K562 (cell line): Measurements from ENCODE around the gene UBFD1. TPM values are rescaled to one million over a fixed set of nuclear protein-coding genes. Genes with fewer than 3 reads are reported as not detected.

Experiments
- ATAC-seq: fragments of 200-7000 bp; cut with Tn5 transposase; 3 replicates; pipeline ENCODE4 v1.9.1; 2020; ENCODE audit warnings: moderate library complexity
- BruUV-seq: library from RNA; stranded (reverse); fragments of 400-500 nt; replicated peaks from 2 replicates; lab custom pipeline; 2021; lab: Mats Ljungman, UMichigan
- CTCF ChIA-PET: fragments of 300-600 bp; formaldehyde crosslinking; extraction: SDS; loops from one replicate; lab custom pipeline; 2021; ENCODE audit warnings: low intra/inter-chr PET ratio; lab: Yijun Ruan, JAX
- POLR2A ChIA-PET: fragments of 300-600, 350-650 bp; sonication (Branson Sonifier 250); formaldehyde crosslinking; extraction: SDS; loops from one replicate; lab custom pipeline; 2021; ENCODE audit warnings: antibody characterized with exemption, inconsistent platforms; lab: Yijun Ruan, JAX
- DNase-seq, 4 experiments: peaks; one replicate each; pipeline versions ENCODE4 v3.0.0 to v3.0.0-alpha.2; 2011 to 2018; ENCODE audit warnings: low spot score in 3 of 4, mixed read lengths in 3 of 4; ENCODE audit errors: extremely low read depth in 1 of 4
- FAIRE-seq: peaks from 2 replicates; lab custom pipeline; 2011; peaks lifted over from hg19 to GRCh38; lab: Jason Lieb, UNC
- H2AFZ ChIP-seq: 2 replicates; pipeline ENCODE4 v1.6.0; 2011; ENCODE audit warnings: low read depth, low read length, control low read depth, inconsistent platforms
- H3K27ac ChIP-seq: fragments of 200-600 bp; 3 replicates; pipeline ENCODE4 v1.8.0; 2011; ENCODE audit warnings: low read depth, mild to moderate bottlenecking, control low read depth, inconsistent platforms, low read length, moderate library complexity, mixed read lengths; ENCODE audit errors: extremely low read depth
- H3K27me3 ChIP-seq, 2 experiments: fragments of 300-600 bp in 1 of 2; 2 replicates in 1 of 2; 3 replicates in 1 of 2; pipeline versions ENCODE4 v1.6.0 to v1.8.0; 2011; ENCODE audit warnings: inconsistent platforms in 2 of 2, low read length in 2 of 2, mild to moderate bottlenecking in 1 of 2, mixed read lengths in 1 of 2, moderate library complexity in 1 of 2; ENCODE audit not compliant: control insufficient read depth in 2 of 2, insufficient read depth in 2 of 2
- H3K36me3 ChIP-seq: fragments of 300-600 bp; 3 replicates; pipeline ENCODE4 v1.8.0; 2011; ENCODE audit warnings: mild to moderate bottlenecking, low read length, inconsistent platforms; ENCODE audit not compliant: control insufficient read depth, insufficient read depth
- H3K4me1 ChIP-seq, 2 experiments: fragments of 200-600 bp in 1 of 2; replicated peaks in 1 of 2; 2 replicates in 1 of 2; 3 replicates in 1 of 2; pipeline versions ENCODE4 v1.5.1 to v1.8.0; 2011; ENCODE audit warnings: inconsistent platforms in 2 of 2, low read length in 2 of 2, mild to moderate bottlenecking in 1 of 2, mixed read lengths in 1 of 2, moderate library complexity in 1 of 2; ENCODE audit not compliant: control insufficient read depth in 2 of 2, insufficient read depth in 2 of 2
- H3K4me2 ChIP-seq: 2 replicates; pipeline ENCODE4 v1.6.1; 2011; ENCODE audit warnings: low read length, control low read depth, inconsistent platforms, mixed read lengths; ENCODE audit not compliant: insufficient read depth
- H3K4me3 ChIP-seq: fragments of 200-600 bp; sonication (generic), shearing (Covaris generic); 2 replicates; pipeline ENCODE4 v1.5.1; 2016; ENCODE audit warnings: control low read depth, inconsistent platforms
- H3K79me2 ChIP-seq: fragments of 200-600 bp; 3 replicates; pipeline ENCODE4 v1.8.0; 2011; ENCODE audit warnings: low read length, inconsistent platforms; ENCODE audit not compliant: control insufficient read depth, insufficient read depth
- H3K9ac ChIP-seq, 2 experiments: 2 replicates each; pipeline versions ENCODE4 v1.6.0 to v1.6.1; 2011; ENCODE audit warnings: low read depth in 2 of 2, low read length in 2 of 2, control low read depth in 1 of 2, inconsistent platforms in 1 of 2, mild to moderate bottlenecking in 1 of 2, mixed read lengths in 1 of 2; ENCODE audit not compliant: insufficient read depth in 1 of 2
- H3K9me1 ChIP-seq: one replicate; pipeline ENCODE4 v1.6.0; 2011; ENCODE audit warnings: inconsistent platforms, mild to moderate bottlenecking, low read length, moderate library complexity; ENCODE audit not compliant: control insufficient read depth, insufficient read depth
- H3K9me3 ChIP-seq: replicated peaks from 2 replicates; pipeline ENCODE4 v1.5.1; 2011; ENCODE audit warnings: low read depth, low read length, inconsistent platforms; ENCODE audit not compliant: control insufficient read depth, insufficient read depth
- H4K20me1 ChIP-seq: replicated peaks from 2 replicates; pipeline ENCODE4 v1.6.1; 2011; ENCODE audit warnings: low read length, inconsistent platforms, mixed read lengths; ENCODE audit not compliant: control insufficient read depth, insufficient read depth
- ARID1B ChIP-seq: fragments of 450-650 bp; IDR thresholded peaks from 2 replicates; pipeline ENCODE4 v1.6.1; 2016; ENCODE audit warnings: antibody characterized with exemption, mild to moderate bottlenecking, inconsistent platforms
- CBFA2T3 ChIP-seq: fragments of 450-650 bp; IDR thresholded peaks from 2 replicates; pipeline ENCODE4 v1.6.1; 2017
- CGGBP1 ChIP-seq: fragments of 250-450 bp; sonication (Bioruptor Pico); IDR thresholded peaks from 2 replicates; pipeline ENCODE4 v1.9.0; 2021; ENCODE audit warnings: mild to moderate bottlenecking
- CHCHD3 ChIP-seq: fragments of 250-450 bp; sonication (Bioruptor Pico); IDR thresholded peaks from 2 replicates; pipeline ENCODE4 v2.1.2; 2022; ENCODE audit warnings: mild to moderate bottlenecking
- CTBP1 ChIP-seq: fragments of 450-650 bp; IDR thresholded peaks from 2 replicates; pipeline ENCODE4 v1.6.1; 2016; ENCODE audit warnings: borderline replicate concordance
- ESRRA ChIP-seq: fragments of 450-650 bp; IDR thresholded peaks from 2 replicates; pipeline ENCODE4 v1.6.1; 2014; ENCODE audit warnings: low read depth, mild to moderate bottlenecking, moderate library complexity, borderline replicate concordance
- HINFP ChIP-seq: fragments of 450-650 bp; conservative IDR thresholded peaks from 2 replicates; pipeline ENCODE4 v1.6.1; 2016; ENCODE audit warnings: missing genetic modification characterization, low read depth, mild to moderate bottlenecking, control low read depth, missing compliant biosample characterization
- MBD1 ChIP-seq: fragments of 250-450 bp; sonication (Bioruptor Pico); IDR thresholded peaks from 2 replicates; pipeline ENCODE4 v1.8.0; 2022; ENCODE audit warnings: inconsistent platforms
- NBN ChIP-seq: fragments of 450-650 bp; IDR thresholded peaks from 2 replicates; pipeline ENCODE4 v1.6.1; 2016; ENCODE audit warnings: low read depth, mild to moderate bottlenecking
- SPI1 ChIP-seq: IDR thresholded peaks from 2 replicates; pipeline ENCODE4 v1.6.1; 2011; ENCODE audit warnings: low read depth, low read length, control low read depth, borderline replicate concordance
- TAF7 ChIP-seq: fragments of 450-650 bp; IDR thresholded peaks from 2 replicates; pipeline ENCODE4 v1.6.1; 2016; ENCODE audit warnings: missing genetic modification characterization, missing compliant biosample characterization
- ZNF133 ChIP-seq: fragments of 250-450 bp; sonication (Bioruptor Pico); IDR thresholded peaks from 2 replicates; pipeline ENCODE4 v1.4.0; 2020; ENCODE audit warnings: mild to moderate bottlenecking
- ZNF592 ChIP-seq: fragments of 450-650 bp; IDR thresholded peaks from 2 replicates; pipeline ENCODE4 v1.6.1; 2017; ENCODE audit warnings: antibody characterized with exemption, mild to moderate bottlenecking
- ZSCAN32 ChIP-seq: fragments of 450-650 bp; formaldehyde crosslinking; IDR thresholded peaks from 2 replicates; pipeline ENCODE4 v1.4.0; 2020; ENCODE audit warnings: mild to moderate bottlenecking, moderate library complexity
- WGBS: fragments of 100-300 bp; shearing (Covaris generic); methylation state at CpG from one replicate; pipeline ENCODE4 v1.1.6; 2016; ENCODE audit warnings: low coverage, mixed read lengths; ENCODE audit not compliant: insufficient coverage; ENCODE audit errors: missing lambda C conversion rate; 5-methylcytosine and 5-hydroxymethylcytosine counted together
- in situ Hi-C: fragments of 300-500 bp; cut with MboI; formaldehyde crosslinking; loops from 4 replicates; pipeline ENCODE4 v1.15.0; 2018; ENCODE audit warnings: inconsistent platforms, mixed read lengths
- intact Hi-C: fragments of 100-400 bp; cut with micrococcal nuclease; formaldehyde crosslinking; loops from 2 replicates; pipeline ENCODE4 v1.14.2; 2022
- polyA plus RNA-seq, 8 experiments: library from polyadenylated mRNA; depleted of rRNA in 4 of 8; stranded (reverse) in 5 of 8; unstranded in 3 of 8; fragments of >200 nt; fragmentation: Nextera tagmentation in 2 of 8; fragmentation: Illumina TruSeq in 1 of 8; extraction: Ambion mirVana in 2 of 8; extraction: Trizol in 1 of 8; gene quantifications; 2 replicates each; pipeline versions ENCODE4 v1.2.1 to v1.2.3, GENCODE V29; 2011 to 2014; ENCODE audit warnings: inconsistent platforms in 1 of 8, missing spikeins in 1 of 8
- total RNA-seq, 7 experiments: library from RNA; depleted of rRNA in 6 of 7; stranded (reverse); fragments of >200 nt in 6 of 7; fragmentation: Illumina TruSeq in 2 of 7; extraction: Trizol in 2 of 7; gene quantifications; 2 replicates each; pipeline versions ENCODE4 v1.2.1 to v1.2.3, GENCODE V29; 2011 to 2021; ENCODE audit warnings: low replicate concordance in 1 of 7

Gene UBFD1
- total and polyA plus RNA-seq, 9 of the 15 experiments (the other 6 are each of a cell fraction or from before 2014, with no cell fraction given), result 10.7 to 66.2 (median 34.0) TPM

DNA sequence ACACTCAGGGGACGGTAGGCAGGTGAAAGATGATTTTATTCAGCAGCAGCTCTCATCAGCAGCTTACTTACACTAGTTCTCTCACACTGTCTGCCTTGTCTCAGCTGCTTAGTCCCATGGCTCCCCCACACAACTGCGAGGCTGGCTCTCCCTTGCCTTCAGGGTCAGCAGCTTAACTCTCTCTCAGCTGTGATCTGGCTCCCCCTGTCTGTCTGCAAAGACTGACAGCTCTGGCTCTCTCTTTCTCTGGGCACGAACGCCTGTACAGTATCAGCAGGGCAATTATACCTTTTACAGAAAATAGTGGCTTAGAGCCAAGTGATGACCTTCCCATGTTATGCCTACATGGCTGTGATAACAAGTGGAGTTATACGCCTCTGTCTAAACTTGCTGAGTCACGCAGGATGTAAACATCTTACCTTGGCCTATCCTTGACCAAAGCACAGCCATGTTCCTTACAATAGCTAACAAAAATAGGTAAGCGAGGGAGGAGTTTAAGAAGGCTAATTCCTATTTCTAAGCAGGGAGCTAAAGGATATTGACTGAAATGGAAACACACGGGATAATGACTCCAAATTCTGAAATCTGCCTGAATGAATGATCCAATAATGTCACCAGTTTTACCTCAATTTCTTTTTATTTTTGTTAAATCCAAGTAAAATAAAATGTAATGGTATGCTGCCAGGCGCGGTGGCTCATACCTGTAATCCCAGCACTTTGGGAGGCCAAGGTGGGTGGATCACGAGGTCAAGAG lies 39.7 kb downstream of the UBFD1 start:
- H3K9me1 ChIP-seq, result no peaks in the 10 kb centered on the region
- H3K27ac ChIP-seq, result peak overlapping the region; percentile 86
- no peak overlapping the region for H3K4me3 ChIP-seq
- CTCF ChIA-PET, result interaction anchor here (0.5 to 1.3 kb wide), 3 partner anchors 40 to 444 kb away, joined by 3 to 4 read pairs (median 3); partner anchors contain the start of genes EARS2 and UBFD1
- H3K79me2 ChIP-seq, result peaks cover 38% of the 10 kb centered on the region
- H3K4me2 ChIP-seq, result peak overlapping the region; percentile 99
- DNase-seq, result peak; percentile 54 to 90 (median 66)
- intact Hi-C loops, result loop anchor here (1.0 kb wide), 1 partner anchor 40 kb away; the partner anchor contains the start of genes EARS2 and UBFD1
- peak; percentile 89 for ATAC-seq
- WGBS, result 38% methylated on average over 11 of the region's 11 CpGs
- POLR2A ChIA-PET, result interaction anchor here (0.6 to 1.5 kb wide), 10 partner anchors 8 to 481 kb away, joined by 3 to 9 read pairs (median 3); partner anchors contain the start of genes EARS2 and UBFD1
- in situ Hi-C loops, result no loop called here
- H3K27me3 ChIP-seq, result no peaks in the 10 kb centered on the region
- peak overlapping the region; percentile 56 to 95; a peak in 3 of 4 replicates for H3K9ac ChIP-seq
- peaks cover 12 to 18% of the 10 kb centered on the region in 2 experiments; a peak in 4 of 5 replicates for H3K4me1 ChIP-seq
- no peaks in the 10 kb centered on the region; the same call in 1 of the 2 replicates for H4K20me1 ChIP-seq
- peak overlapping the region; percentile 96 for H2AFZ ChIP-seq
- BruUV-seq, result no TSS peak
- peak; percentile 98 for FAIRE-seq
- no peaks in the 10 kb centered on the region for H3K9me3 ChIP-seq
- peaks cover 33% of the 10 kb centered on the region for H3K36me3 ChIP-seq
- peak; percentile 97 for TF ChIP-seq TAF7 (tag)
- TF ChIP-seq ZNF133, result peak; percentile 92; the same call in 1 of the 2 replicates
- TF ChIP-seq CGGBP1 (CRISPR knock-in tag), result peak; percentile 72; the same call in 1 of the 2 replicates
- TF ChIP-seq HINFP (tag), result peak; percentile 98
- peak; percentile 92 for TF ChIP-seq CHCHD3 (CRISPR knock-in tag)
- peak; percentile 65 for TF ChIP-seq CBFA2T3
- peak; percentile 94 for TF ChIP-seq ZSCAN32 (CRISPR knock-in tag)
- peak; percentile 81 for TF ChIP-seq ARID1B
- peak; percentile 89 for TF ChIP-seq NBN
- peak; percentile 67 for TF ChIP-seq ESRRA
- peak; percentile 92 for TF ChIP-seq MBD1 (CRISPR knock-in tag)
- no peak for TF ChIP-seq SPI1
- TF ChIP-seq CTBP1, result peak; percentile 93
- TF ChIP-seq ZNF592, result peak; percentile 100
